ENCODE results near the gene KLF2. TPM values are rescaled to one million over a fixed set of nuclear protein-coding genes. Genes with fewer than 3 reads are reported as not detected.

KLF2 gene
- polyA plus RNA-seq, 1 experiment: 1.8 TPM

DNA sequence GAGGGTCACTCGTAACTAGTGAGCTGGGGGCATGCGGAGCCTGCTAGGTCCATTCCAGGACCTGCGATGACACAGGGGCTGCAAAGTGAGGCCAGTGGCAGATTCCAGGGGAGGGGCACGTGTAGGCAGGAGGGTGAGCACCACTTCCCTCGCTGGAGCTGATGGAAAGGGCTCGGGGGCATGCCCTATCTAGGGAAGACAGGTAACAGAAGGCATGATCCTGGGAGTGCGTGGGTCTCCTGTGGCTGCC is 51.2 kb downstream of the KLF2 start:
- TF ChIP-seq, protein P1, sequence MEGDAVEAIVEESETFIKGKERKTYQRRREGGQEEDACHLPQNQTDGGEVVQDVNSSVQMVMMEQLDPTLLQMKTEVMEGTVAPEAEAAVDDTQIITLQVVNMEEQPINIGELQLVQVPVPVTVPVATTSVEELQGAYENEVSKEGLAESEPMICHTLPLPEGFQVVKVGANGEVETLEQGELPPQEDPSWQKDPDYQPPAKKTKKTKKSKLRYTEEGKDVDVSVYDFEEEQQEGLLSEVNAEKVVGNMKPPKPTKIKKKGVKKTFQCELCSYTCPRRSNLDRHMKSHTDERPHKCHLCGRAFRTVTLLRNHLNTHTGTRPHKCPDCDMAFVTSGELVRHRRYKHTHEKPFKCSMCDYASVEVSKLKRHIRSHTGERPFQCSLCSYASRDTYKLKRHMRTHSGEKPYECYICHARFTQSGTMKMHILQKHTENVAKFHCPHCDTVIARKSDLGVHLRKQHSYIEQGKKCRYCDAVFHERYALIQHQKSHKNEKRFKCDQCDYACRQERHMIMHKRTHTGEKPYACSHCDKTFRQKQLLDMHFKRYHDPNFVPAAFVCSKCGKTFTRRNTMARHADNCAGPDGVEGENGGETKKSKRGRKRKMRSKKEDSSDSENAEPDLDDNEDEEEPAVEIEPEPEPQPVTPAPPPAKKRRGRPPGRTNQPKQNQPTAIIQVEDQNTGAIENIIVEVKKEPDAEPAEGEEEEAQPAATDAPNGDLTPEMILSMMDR (IDR thresholded peaks at IDR 0.05; ENCODE audit: insufficient read depth, low read depth, low read length): no peak
- POLR2A ChIA-PET: no interaction called here
- no peak for DNase-seq (ENCODE audit: low read depth)
- Histone ChIP-seq H3K27me3 (ENCODE audit: control insufficient read depth, insufficient read depth, low read length) (no peaks in the 10 kb centered on the region), H3K4me3 (ENCODE audit: low read depth, low read length) (no peak overlapping the region), H3K36me3 (ENCODE audit: control insufficient read depth, insufficient read depth, low read length) (peaks cover 5% of the 10 kb centered on the region)
- CTCF ChIA-PET: interaction anchor here (0.8 to 3.1 kb wide), 5 partner anchors 10 to 129 kb away, joined by 3 to 23 read pairs (median 8); no protein-coding TSS in a partner anchor

DNA sequence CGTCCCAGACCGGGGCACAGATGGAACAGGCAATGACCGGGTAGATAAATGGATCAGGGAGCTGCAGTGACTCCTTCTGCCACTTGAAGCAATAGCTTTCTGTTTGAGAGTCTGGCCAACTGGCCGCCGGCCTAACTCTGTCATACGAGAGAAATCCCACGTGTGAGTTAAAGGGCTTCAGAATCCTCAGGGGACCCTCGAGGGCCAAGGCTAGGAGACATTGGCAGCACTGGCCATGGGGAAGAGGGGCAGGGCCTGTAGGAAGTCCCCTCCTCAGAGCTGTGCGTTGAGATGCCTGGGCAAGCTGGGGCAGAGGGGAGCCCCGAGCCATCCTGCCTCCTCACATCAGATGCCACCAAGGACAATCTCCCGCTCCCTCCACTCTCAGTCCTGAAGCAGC is 51.6 kb downstream of the KLF2 start:
- POLR2A ChIA-PET: interaction anchor here (0.6 kb wide), 1 partner anchor 29 kb away, joined by 3 read pairs; no protein-coding TSS in a partner anchor
- CTCF ChIA-PET: interaction anchor here (0.8 to 3.1 kb wide), 7 partner anchors 10 to 129 kb away, joined by 3 to 23 read pairs (median 5); no protein-coding TSS in a partner anchor
- TF ChIP-seq, protein P1 (IDR thresholded peaks at IDR 0.05; ENCODE audit: insufficient read depth, low read depth, low read length): no peak
- Histone ChIP-seq H3K4me3 (ENCODE audit: low read depth, low read length) (no peak overlapping the region), H3K27me3 (ENCODE audit: control insufficient read depth, insufficient read depth, low read length) (no peaks in the 10 kb centered on the region), H3K36me3 (ENCODE audit: control insufficient read depth, insufficient read depth, low read length) (peaks cover 5% of the 10 kb centered on the region)
- no peak for DNase-seq (ENCODE audit: low read depth)

GRCh38 chr19:16376649-16377048 is 52.0 kb downstream of the KLF2 start:
- H3K36me3 ChIP-seq (ENCODE audit: control insufficient read depth, insufficient read depth, low read length): peaks cover 6% of the 10 kb centered on the region
- no peak overlapping the region for H3K4me3 ChIP-seq (ENCODE audit: low read depth, low read length)
- TF ChIP-seq, protein P1 (IDR thresholded peaks at IDR 0.05; ENCODE audit: insufficient read depth, low read depth, low read length): peak; percentile 46
- DNase-seq (ENCODE audit: low read depth): no peak
- ChIA-PET CTCF (interaction anchor here (0.8 to 3.1 kb wide), 9 partner anchors 10 to 129 kb away, joined by 3 to 23 read pairs (median 4); no protein-coding TSS in a partner anchor), POLR2A (interaction anchor here (0.6 kb wide), 1 partner anchor 29 kb away, joined by 3 read pairs; no protein-coding TSS in a partner anchor)
- H3K27me3 ChIP-seq (ENCODE audit: control insufficient read depth, insufficient read depth, low read length): no peaks in the 10 kb centered on the region

DNA sequence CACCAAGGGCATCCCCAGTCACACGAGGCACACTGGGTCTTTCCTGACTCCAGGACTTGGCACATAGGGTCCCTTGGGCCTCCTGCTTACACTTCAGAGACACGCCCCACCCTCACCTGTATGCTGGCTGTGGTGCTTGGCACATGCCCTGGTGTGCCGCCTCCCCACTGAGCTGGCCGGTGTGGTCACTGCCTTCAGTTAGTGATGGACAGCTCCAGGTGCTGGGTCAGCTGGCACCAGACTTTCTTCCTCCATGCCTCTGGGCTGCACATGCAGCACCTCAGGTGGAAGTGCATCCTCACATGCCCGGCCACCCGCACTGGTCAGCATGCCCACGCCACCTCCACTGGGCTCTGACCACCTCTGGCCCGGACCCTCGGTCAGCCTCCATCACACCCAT is 52.9 kb downstream of the KLF2 start:
- CTCF ChIA-PET: interaction anchor here (0.8 to 3.1 kb wide), 5 partner anchors 9 to 130 kb away, joined by 3 to 23 read pairs (median 5); no protein-coding TSS in a partner anchor
- POLR2A ChIA-PET: no interaction called here
- Histone ChIP-seq H3K4me3 (ENCODE audit: low read depth, low read length) (no peak overlapping the region), H3K27me3 (ENCODE audit: control insufficient read depth, insufficient read depth, low read length) (no peaks in the 10 kb centered on the region), H3K36me3 (ENCODE audit: control insufficient read depth, insufficient read depth, low read length) (peaks cover 6% of the 10 kb centered on the region)
- no peak for DNase-seq (ENCODE audit: low read depth)
- TF ChIP-seq, protein P1 (IDR thresholded peaks at IDR 0.05; ENCODE audit: insufficient read depth, low read depth, low read length): no peak

Other genes with a start within 250 kb of the KLF2 start
- gene TPM4, start 248.3 kb upstream of the KLF2 start, polyA plus RNA-seq (2011; rRNA removed): 942 and 1,247 TPM in 2 replicates
- 78.6 and 106 TPM in 2 replicates for gene RAB8A, start 212.9 kb upstream of the KLF2 start, polyA plus RNA-seq (2011; rRNA removed)
- gene HSH2D, start 181.1 kb upstream of the KLF2 start, polyA plus RNA-seq (2011; rRNA removed): not detected in 2 replicates
- gene CIB3, start 151.3 kb upstream of the KLF2 start, polyA plus RNA-seq (2011; rRNA removed): not detected in 2 replicates
- gene FAM32A, start 139.4 kb upstream of the KLF2 start, polyA plus RNA-seq (2011; rRNA removed): 140 and 156 TPM in 2 replicates
- gene AP1M1, start 126.9 kb upstream of the KLF2 start, polyA plus RNA-seq (2011; rRNA removed): 50.9 and 72.1 TPM in 2 replicates
- 9.4 and 12.8 TPM in 2 replicates for gene EPS15L1, start 147.1 kb downstream of the KLF2 start, polyA plus RNA-seq (2011; rRNA removed)
- gene CALR3, start 171.3 kb downstream of the KLF2 start, polyA plus RNA-seq (2011; rRNA removed): not detected in 2 replicates
- 2.8 and 3.4 TPM in 2 replicates for gene C19orf44, start 171.6 kb downstream of the KLF2 start, polyA plus RNA-seq (2011; rRNA removed)
- gene CHERP, start 217.6 kb downstream of the KLF2 start, polyA plus RNA-seq (2011; rRNA removed): 3.2 and 4.0 TPM in 2 replicates
- 35.2 and 55.6 TPM in 2 replicates for gene SLC35E1, start 247.6 kb downstream of the KLF2 start, polyA plus RNA-seq (2011; rRNA removed)